Activated CD4-positive, alpha-beta T cell treated with anti-CD3 and anti-CD28 coated beads for 24 hours (primary cell): ENCODE data around the gene CHKB.
"Not testable (repeated sequence)": the region's sequence is repeated elsewhere in the genome, so short reads cannot be mapped to it uniquely, and the experiment has no call there.

Experiments
- DNase-seq, 2 donors: peaks; one replicate each; pipeline ENCODE4 v3.0.0-alpha.2; 2020; ENCODE audit warnings: low read depth in 2 of 2

Gene CHKB, protein sequence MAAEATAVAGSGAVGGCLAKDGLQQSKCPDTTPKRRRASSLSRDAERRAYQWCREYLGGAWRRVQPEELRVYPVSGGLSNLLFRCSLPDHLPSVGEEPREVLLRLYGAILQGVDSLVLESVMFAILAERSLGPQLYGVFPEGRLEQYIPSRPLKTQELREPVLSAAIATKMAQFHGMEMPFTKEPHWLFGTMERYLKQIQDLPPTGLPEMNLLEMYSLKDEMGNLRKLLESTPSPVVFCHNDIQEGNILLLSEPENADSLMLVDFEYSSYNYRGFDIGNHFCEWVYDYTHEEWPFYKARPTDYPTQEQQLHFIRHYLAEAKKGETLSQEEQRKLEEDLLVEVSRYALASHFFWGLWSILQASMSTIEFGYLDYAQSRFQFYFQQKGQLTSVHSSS

DNA sequence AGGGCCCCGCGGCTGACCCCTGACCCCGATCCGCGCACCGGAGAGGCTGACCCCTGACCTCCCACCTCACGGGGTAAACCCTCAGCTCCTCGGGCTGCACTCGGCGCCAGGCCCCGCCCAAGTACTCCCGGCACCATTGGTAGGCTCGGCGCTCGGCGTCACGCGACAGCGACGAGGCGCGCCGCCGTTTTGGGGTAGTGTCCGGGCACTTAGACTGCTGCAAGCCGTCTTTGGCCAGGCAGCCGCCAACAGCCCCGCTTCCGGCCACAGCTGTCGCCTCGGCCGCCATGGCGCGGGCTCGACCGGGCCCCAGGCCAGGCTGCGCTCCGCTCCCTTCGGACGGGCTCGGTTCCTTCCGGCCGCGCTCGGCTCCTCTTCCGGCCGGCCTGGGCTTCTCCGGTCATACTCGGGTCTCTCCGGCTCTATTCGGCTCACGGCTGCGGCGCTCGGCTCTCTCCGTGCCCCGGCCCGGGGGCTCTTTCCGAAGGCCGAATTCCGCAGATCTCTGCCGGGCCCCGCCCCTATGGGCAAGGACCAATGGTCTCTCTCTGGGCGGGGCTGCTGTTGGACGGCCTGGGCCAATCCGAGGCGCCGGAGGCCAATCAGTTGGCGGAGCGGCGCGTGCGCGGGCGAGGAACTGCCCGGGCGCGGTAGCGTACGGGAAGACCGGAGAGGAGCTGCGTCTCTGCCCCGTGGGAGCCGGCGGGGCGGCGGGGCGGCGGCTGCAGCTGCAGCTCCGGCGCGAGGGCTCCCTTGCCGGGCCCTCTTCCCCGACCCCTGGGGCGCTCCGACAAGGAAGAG is at the start of gene CHKB:
Gene CHKB (minus strand): TSS at position 357 of the 801 bp plus-strand sequence. CDS start 68 bp downstream, at position 289.
- DNase-seq = peak; percentile 96 to 97

DNA sequence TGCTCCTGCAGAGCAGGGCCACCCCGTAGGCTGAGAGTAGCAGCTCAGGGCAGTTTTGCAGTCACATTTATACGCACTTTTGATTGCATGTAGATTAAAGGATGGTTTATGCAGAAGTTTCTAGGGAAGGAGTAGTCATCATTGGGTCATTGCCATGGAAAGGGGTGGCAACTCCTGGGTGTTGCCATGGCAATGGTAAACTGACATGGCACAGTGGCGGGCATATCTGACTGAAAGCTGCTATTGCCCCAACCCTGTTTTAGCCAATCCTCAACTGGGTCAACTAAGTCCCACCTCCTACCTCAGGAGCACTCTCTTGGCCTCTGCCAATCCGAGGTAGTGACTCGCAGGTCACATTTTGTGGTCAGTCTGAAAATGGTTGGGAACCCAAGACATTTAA is 47.7 kb upstream of the CHKB start:
- DNase-seq = no peak

DNA sequence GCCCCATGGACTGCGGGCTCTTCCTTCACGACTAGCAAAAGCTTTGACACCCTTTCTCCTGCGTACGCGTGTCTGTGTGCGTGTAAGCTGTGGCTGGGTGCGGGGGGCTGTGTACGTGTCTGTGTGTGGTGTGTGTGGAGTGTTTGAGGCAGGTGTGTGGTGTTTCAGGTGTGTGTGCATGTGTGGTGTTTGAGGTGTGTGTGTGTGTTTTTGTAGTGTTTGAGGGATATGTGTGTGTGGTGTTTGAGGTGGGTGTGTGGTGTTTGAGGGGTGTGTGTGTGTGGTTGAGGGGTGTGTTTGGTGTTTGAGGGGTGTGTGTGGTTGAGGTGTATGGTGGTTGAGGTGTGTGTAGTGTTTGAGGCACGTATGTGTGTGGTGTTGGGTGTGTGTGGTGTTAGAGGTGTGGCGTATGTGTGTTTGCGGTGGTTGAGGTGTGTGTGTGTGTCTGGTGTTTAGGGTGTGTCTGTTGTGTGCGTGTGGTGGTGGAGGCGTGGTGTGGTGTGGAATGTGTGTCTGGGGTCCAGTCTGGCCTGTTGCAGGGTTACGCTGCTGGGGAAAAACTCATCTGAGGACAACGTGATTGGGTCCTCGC is 46.0 kb upstream of the CHKB start:
- no peak for DNase-seq

DNA sequence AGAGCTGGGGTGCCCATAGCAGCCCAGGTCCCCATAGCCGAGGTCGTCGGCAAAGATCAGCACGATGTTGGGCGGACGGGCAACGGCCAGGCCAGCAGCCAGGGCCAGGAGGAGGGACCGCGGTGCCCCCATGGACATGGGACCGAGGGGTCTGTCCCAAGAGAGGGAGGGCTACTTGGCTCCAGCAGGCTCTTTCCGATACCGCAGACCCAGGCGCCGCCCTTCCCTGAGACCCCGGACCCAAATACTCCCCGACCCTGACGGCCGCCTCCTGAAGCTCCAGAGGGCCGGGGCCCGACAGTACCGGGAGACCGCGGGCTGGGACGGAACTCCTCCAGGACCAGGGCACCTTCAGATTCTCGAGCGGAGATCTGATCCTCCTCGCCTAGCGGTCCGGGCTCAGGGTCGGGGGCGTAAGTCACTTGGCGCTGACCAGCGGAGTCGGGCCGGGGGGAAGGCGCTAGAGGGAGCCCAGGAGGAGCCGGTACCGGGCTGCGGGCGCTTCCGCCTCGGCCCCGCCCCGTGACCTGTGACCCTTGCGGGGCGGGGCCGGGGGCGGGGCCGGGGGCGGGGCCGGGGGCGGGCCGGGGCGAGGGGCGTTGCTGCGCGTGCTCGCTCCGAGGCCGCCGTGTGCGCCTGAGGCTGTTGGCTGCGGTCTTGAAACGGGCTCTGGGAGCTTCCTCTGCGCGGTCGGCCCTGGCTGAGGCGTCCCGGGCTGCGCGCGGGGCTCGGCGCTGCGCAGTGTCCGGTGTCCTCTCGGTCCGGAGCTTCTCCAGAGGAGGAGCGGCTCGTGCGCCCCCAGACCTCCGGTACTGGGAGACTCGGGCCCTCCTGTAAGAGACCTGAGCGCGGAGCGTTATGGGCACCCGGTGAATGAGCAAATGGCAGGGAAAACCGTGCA is 45.2 kb upstream of the CHKB start, which contains the start of gene ARSA:
Gene ARSA (minus strand): TSS at position 511 of the 901 bp plus-strand sequence. CDS start 373 bp downstream, at position 138.
- peak; percentile 56 to 67 for DNase-seq

DNA sequence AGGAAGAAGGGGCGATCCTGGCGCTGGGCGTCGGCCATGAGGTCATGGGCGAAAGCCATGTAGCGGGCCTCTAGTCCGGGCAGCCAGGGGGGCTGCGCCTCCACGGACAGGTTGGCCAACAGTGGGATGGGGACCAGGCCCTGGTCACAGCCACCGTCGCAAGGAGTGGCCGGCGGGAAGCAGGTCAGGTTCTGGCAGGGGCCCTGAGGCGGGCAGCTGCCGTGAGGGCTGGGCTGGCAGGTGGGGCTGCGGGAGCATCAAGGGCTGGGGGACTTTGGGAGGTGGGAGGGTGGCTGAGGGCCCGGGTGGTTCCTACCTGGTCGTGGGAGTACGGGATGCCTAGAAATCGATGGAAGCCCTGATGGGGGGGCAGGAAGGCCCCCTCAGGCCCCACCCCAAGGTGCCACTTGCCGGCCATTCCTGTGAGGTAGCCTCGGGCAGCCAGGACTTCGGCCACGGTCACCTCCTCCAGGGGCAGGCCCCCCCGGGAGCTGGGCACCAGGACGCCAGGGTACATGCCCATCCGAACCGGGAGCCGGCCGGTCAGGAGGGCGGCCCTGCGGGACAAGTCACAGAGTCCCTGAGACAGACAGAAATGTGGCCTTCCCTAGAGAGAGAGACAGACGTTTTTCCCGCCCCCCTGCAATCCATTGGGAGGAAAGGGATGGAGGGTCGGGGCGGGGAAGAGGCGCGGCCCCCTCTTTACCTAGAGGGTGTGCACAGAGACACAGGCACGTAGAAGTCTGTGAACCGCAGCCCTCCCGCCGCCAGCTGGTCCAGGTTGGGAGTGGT is 44.4 kb upstream of the CHKB start:
- DNase-seq = no peak

DNA sequence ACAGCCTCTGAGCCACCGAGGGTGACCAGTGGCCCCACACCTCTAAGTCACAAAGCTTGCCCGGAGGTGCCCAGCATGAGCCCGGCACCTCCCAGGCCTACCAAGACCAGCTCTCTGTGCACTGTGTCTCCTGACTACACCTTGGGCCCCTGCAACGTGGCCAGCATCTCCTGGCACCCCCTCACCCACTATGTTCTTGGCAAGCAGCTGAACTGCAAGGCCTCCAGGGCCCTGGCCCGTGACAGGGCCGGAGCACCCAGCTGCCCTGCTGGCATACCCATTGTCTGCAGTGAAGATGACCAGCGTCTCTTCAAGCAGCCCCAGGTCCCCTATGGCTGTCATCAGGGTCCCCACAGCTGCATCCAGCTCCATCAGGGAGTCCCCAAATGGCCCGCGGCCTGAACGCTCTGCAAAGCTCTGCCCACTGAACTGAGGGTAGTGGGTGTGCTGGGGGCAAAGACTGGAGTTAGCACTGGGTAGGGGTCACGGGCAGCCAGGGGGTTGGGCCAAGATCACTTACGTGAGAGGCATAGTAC is 43.7 kb upstream of the CHKB start:
- DNase-seq = no peak

DNA sequence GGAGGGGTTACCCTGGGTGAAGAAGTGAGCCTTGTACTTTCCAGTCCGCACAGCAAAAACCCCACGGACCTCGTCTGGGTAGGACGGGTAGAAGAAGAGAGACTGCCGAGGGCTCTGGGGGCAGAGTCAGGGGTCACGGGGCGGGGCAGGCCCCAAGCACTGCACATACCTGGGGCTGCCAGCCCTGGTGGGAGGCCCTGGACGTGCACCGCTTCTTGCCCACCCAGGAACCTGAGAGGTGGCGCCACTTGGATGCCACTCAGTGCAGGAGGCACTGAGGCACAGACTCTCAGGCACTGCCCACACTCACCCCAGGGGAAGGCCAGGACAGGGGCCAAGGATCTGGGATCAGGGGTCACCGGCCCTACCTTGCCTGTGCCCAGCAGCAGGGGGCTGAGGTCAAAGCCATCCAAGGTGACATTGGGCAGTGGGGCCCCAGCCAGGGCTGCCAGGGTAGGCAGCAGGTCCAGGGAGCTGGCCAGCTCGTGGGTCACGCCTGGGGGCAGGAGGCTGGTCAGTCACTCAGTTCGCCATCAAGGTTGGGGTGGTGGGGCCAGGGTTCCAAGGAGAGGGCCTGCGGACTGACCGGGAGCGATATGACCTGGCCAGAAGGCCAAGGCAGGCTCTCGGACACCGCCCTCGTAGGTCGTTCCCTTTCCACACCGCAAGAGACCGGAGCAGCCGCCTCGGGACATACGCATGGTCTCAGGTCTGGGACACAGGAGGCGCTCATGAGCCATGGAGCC is 43.1 kb upstream of the CHKB start:
- DNase-seq = no peak

DNA sequence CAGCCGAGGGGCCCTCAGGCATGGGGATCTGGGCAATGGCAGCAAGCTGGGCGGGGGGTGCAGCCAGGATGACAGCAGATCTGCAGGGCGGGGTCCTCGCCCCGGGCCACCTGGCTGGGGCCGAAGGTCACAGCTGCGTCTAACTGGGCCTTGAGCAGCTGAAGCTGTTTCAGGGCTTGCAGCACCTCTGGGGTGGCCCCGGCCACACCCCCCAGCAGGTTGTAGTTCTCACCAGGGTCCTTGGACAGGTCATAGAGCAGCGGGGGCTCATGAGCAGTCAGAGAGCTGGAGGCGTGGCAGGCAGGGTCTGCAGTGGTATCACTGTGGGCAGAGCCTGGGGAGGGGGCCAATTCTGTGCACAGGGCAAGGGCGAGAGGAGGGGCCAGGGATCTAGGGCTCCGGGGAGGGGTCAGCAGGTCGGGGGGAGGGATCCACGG is 42.5 kb upstream of the CHKB start:
- DNase-seq = no peak

DNA sequence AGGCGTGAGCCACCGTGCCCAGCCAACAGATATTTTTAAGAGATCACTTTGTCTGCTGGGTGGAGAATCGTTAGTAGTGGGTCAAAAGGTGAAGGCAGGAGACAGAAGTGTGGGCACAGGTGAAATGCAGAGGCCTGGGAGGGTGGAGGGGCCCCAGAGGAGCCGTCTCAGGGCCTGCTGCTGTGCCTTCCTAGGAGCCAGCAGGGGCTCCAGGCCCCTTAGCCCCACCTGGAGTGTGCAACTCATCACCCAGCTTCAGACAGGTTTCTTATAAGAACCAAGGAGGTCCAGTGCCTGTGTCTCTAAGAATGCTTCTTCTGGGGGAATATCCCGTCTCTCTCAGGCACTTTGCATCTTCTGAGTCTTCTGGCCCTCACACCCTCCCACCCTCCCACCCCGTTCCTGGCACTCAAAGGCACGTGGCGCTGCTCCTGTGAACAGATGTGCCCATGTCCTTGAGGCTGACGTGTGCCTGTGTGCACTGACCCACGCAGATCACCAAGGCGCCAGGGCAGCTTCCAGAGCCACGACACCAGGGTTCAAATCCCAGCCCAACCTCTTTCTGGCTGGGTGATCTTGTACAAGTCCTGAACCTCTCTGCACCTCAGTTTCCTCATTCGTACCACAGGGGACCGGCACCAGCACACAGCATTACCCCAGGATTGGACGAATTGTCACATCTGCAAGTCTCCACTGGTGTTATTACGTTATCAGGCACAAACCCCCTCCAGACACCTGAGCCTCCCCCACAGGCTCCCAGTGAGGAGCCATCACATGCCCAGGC is 41.9 kb upstream of the CHKB start:
- no peak for DNase-seq

DNA sequence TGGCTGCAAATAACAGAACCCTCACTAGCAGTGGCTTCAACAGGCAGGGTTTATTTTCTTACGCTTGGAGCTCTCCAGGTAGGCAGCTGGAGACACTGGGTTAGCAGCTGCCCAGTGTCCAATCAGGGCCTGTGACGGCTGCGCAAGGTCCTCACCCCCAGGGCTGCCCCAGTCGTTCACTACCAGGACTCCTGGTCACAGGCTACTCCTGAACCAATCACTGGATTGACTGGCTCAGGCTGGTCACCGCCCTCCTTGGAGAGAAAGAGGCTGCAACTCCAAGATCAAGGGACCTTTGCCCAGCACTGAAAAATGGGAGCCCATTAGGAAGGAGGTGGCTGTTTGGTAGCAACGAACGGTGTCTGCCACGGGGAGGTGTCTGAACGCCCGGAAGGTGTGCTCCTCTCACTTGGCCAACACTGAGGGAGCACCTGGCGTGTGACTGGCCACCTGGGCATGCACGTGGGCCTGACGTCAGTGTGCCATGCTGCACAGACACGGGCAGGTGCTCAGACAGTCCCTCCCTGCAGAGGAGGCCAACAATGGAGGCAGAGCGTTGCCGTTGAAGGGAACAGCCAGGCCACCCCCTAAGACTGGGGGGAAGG is 40.2 kb upstream of the CHKB start:
- no peak for DNase-seq

DNA sequence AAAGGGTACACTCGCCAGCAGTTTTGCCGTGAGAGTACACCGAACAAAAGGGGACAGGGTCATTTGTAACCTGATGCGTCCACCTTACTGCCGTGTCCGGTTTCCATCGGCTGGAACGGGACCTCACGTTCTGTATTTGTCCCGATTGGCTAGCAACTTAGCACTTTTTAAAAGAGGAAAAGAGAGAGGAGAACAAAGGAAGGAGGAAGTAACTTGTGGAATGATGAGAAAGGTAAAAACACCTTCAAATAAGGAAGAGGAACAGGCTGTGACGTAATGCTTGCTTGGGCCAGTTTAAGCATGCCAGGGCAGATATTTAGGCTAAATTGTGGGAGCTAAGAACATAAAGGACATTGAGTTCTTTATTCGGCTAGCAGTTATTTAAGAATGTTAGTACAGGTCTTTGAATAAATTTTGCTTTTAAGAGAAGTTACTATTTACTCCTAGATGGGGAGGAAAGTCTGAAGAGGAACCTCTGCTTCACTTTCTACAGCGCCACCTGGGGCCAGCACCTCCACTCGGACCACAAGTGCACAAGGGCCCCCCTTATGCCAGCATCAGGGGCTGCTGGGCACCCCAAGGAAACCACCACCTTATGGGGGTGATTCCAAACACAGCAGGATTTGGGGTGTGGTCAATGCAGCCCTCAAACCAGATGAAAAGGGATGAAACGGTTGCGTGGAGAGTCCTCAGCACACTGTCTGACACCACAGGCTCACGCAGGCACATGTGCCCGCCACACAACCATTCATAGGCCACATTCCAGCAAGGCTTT is 39.5 kb upstream of the CHKB start:
- no peak for DNase-seq

DNA sequence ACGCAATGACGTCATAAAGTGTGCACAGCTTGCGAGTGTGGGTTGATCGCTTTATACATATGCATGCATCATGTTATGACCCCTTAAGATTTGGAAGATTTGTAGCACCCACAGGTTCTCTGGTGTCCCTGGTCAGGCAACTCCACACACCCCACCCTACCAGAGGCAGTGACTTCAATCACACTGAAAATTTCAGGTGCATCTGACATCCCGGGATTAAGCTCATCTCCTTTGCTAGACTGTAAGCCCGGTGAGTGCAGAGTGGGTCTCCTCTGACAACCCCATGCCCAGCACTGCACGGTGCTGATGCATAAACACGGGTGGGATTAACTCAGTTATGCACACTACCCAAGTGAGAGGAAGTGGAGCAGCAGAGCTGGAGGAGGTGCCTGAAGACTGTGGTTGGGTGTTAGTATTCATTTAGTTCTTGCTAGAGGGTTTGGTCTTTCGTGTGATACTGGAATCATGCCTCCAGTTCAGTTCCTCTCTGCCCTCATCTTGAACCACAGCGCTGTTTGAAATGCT is 38.8 kb upstream of the CHKB start:
- DNase-seq = peak in 1 of 2 donors; percentile 21

DNA sequence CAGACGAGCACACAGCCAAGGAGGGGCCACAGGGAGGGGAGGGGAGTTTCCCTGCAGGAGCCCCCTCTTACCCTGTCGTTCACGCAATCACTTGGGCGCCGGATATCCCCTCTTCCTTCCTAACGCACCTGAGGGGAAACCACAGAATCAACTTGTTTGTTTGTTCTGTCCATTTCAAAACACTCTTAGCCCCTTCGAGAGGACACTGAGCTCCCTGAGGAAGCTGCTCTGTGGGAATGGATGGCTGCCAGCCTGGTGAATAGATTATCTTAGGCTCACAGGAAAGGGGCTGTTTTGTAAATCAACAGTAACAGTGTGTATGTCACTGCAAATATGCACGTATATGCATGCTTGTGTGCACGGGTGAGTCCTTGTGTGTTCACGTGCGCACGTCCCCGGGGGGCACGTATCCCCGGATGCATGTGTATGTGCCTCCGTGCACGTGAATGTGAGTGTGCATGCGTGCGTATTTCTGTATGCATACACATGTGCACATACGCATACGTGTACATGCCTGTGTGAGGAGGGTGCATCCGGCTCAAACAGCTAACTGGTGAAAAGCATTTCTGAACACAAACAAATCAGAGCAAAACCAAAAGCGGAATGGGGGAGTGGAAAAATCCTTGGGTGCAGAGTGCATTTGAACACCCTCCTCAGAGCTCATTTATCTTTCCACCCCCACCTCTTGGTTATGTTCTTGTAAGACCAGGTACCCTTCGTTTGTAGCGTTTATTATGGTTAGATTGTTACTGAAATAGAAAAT is 38.1 kb upstream of the CHKB start:
- DNase-seq = peak in 1 of 2 donors; percentile 26

DNA sequence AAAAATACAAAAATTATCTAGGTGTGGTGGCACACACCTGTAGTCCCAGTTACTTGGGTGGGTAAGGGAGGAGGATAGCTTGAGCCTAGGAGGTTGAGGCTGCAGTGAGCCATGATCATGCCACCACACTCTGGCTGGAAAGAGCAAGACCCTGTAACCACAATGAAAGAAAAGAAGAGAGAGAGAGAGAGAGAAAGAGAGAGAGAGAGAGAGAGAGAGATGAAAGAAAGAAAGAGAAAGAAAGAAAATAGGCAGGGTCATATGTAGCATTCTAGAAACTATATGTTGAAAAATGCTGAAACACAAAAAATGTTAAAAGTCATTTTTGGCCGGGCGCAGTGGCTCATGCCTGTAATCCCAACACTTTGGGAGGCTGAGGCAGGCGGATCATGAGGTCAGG is 31.6 kb upstream of the CHKB start:
- not testable (repeated sequence) for DNase-seq

DNA sequence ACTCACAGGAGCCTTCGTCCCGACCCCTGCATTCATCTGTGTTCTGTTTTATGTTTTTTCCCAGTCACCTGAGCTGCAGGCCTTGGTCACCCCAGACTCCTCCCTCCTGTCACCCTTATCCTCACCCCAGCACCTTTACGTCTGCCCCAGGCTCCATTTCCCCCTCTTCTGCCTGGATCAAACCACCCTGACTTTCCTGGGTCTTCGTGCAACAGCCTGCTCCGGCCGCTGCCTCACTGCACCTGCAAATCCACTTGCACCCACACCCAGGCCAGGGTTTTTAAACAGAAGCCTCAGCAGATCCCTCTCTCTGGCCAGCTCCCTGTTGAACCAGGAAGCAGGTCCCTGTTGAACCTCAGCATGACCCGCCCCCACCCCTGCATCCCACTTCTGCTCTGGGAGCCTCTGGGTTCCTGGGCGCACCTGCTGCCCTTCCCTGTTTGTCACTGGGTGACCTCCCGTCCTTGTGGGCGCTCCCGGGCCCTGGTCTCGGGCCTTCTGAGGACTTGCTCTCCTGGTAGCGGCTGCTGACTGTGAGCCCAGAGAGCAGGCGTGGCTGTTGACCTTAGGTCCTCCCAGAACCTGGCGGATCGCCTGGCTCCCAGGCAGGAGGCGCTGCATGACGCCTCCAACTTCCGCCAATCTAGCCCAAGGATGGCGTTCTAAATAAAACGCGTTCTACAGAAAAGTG is 30.8 kb upstream of the CHKB start:
- DNase-seq = no peak
